ENCODE measurements around the gene C1orf35.

Gene C1orf35

DNA sequence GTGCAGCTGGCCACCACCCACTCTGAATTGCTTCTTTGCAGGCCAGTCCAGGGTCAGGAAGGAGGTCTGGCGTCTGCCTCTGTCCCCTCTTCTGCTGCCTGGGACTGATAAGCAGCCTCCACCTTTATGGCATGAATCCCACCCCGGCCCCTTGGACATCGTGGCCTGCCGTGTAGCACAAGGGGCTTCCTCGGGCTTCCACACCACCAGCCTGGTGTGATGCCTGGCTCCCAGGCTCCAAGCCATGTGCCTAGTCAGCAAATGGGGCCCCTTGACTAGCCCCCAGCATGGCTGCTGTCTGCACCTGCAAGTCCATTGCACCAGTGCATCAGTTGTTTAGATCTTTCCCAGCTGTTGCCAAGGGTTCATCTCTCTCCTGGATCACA, 30.5 kb downstream of the C1orf35 start:
- DNase-seq (ENCODE audit: low read depth), result no peak
- TF ChIP-seq CTCF (IDR thresholded peaks at IDR 0.05; ENCODE audit: control insufficient read depth, extremely low read depth, insufficient read depth), result no peak
- no peak overlapping the region for H3K4me3 ChIP-seq (ENCODE audit: low read depth, low read length)

GRCh38 chr1:228071839-228072657, 31.1 kb downstream of the C1orf35 start:
- DNase-seq (ENCODE audit: low read depth), result no peak
- TF ChIP-seq CTCF (IDR thresholded peaks at IDR 0.05; ENCODE audit: control insufficient read depth, extremely low read depth, insufficient read depth), result no peak
- H3K4me3 ChIP-seq (ENCODE audit: low read depth, low read length), result no peak overlapping the region

DNA sequence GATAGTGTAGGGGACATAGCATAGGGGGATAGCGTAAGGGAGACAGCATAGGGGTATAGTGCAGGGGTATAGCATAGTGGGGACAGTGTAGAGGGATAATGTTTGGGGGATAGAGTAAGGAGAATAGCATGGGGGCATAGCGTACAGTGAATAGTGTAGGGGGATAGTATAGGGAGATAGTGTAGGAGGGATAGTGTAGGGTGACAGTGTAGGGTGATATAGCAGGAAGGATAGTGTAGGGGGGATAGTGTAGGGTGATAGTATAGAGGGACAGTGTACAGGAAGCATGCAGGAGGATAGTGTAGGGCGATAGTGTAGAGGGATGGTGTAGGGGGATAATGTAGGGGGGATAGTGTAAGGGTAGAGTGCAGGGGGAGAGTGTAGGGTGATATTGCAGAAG, 32.3 kb downstream of the C1orf35 start:
- DNase-seq (ENCODE audit: low read depth), result no peak
- no peak for TF ChIP-seq CTCF (IDR thresholded peaks at IDR 0.05; ENCODE audit: control insufficient read depth, extremely low read depth, insufficient read depth)
- no peak overlapping the region for H3K4me3 ChIP-seq (ENCODE audit: low read depth, low read length)

DNA sequence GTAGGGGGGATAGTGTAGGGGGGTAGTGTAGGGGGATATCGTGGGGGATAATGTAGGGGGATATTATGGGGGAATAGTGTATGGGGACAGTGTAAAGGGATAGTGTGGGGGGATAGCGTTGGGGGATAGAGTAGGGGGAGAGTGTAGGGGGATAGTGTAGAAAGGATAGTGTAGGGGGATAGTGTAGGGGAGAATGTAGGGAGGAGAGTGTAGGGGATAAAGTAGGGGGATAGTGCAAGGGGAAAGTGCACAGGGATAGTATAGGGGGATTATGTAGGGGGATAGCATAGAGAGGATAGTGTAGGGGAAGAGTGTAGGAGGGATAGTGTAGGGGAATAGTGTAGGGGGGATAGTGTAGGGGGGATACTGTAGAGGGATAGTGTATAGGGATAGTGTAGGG, 33.0 kb downstream of the C1orf35 start:
- TF ChIP-seq CTCF (IDR thresholded peaks at IDR 0.05; ENCODE audit: control insufficient read depth, extremely low read depth, insufficient read depth), result no peak
- no peak for DNase-seq (ENCODE audit: low read depth)
- no peak overlapping the region for H3K4me3 ChIP-seq (ENCODE audit: low read depth, low read length)

- H3K4me3 ChIP-seq (ENCODE audit: low read depth, low read length), result no peak overlapping the region
- no peak for DNase-seq (ENCODE audit: low read depth)
- no peak for TF ChIP-seq CTCF (IDR thresholded peaks at IDR 0.05; ENCODE audit: control insufficient read depth, extremely low read depth, insufficient read depth)
These were observed 34.8 kb downstream of the C1orf35 start for GRCh38 chr1:228068359-228068758.

GRCh38 chr1:228066891-228067654, 36.1 kb downstream of the C1orf35 start:
- no peak for TF ChIP-seq CTCF (IDR thresholded peaks at IDR 0.05; ENCODE audit: control insufficient read depth, extremely low read depth, insufficient read depth)
- no peak overlapping the region for H3K4me3 ChIP-seq (ENCODE audit: low read depth, low read length)
- no peak for DNase-seq (ENCODE audit: low read depth)

All from LNCaP clone FGC (cell line).